T-helper 1 cell treated with Interleukin-12 subunit alpha and Interleukin-12 subunit beta and Interleukin-4 antibody, amounts not matched to agents 30 μg/mL and 1 μg/mL, for 36 hours (primary cell): ENCODE data around the gene PPP2R5B.
A peak's percentile ranks its signal among the peaks of the same experiment; 100 is the strongest.

Source experiments
- H3K27ac Mint-ChIP-seq: one replicate; pipeline ENCODE4 v1.8.0; 2021; ENCODE audit warnings: mild to moderate bottlenecking, mixed read lengths
- H3K27me3 Mint-ChIP-seq: one replicate; pipeline ENCODE4 v1.8.0; 2021; ENCODE audit warnings: low read depth, mixed read lengths
- H3K36me3 Mint-ChIP-seq: one replicate; pipeline ENCODE4 v1.8.0; 2021; ENCODE audit warnings: low read depth, mixed read lengths
- H3K4me1 Mint-ChIP-seq: one replicate; pipeline ENCODE4 v1.8.0; 2021; ENCODE audit warnings: low read depth, mixed read lengths
- H3K4me3 Mint-ChIP-seq: one replicate; pipeline ENCODE4 v1.8.0; 2021; ENCODE audit warnings: mild to moderate bottlenecking, moderate library complexity, mixed read lengths
- H3K9me3 Mint-ChIP-seq: one replicate; pipeline ENCODE4 v1.8.0; 2021; ENCODE audit warnings: mixed read lengths

The PPP2R5B gene

GRCh38 chr11:64923944-64924909, at the start of gene PPP2R5B:
Gene PPP2R5B, plus strand, starts transcription at chr11:64924689. Its CDS starts 1,046 bp downstream, at chr11:64925735.
- H3K36me3 Mint-ChIP-seq, result peaks cover 7% of the 10 kb centered on the region
- H3K27me3 Mint-ChIP-seq, result no peaks in the 10 kb centered on the region
- H3K9me3 Mint-ChIP-seq, result no peaks in the 10 kb centered on the region
- peak within 1 kb of the TSS; percentile 100 for H3K27ac Mint-ChIP-seq
- peak within 1 kb of the TSS; percentile 97 for H3K4me3 Mint-ChIP-seq
- H3K4me1 Mint-ChIP-seq, result peaks cover 17% of the 10 kb centered on the region

GRCh38 chr11:64875369-64876228, 48.9 kb upstream of the PPP2R5B start:
- Mint-ChIP-seq H3K4me1 (peaks cover 72% of the 10 kb centered on the region), H3K27me3 (no peaks in the 10 kb centered on the region), H3K27ac (peak overlapping the region; percentile 73), H3K4me3 (peak overlapping the region; percentile 98), H3K36me3 (peaks cover 37% of the 10 kb centered on the region), H3K9me3 (no peaks in the 10 kb centered on the region)

- Mint-ChIP-seq H3K27ac (peak overlapping the region; percentile 76), H3K4me1 (peaks cover 76% of the 10 kb centered on the region), H3K36me3 (peaks cover 36% of the 10 kb centered on the region), H3K27me3 (no peaks in the 10 kb centered on the region), H3K9me3 (no peaks in the 10 kb centered on the region), H3K4me3 (peak overlapping the region; percentile 98)
These were observed 48.2 kb upstream of the PPP2R5B start for GRCh38 chr11:64876229-64876750.

GRCh38 chr11:64876835-64877341, 47.6 kb upstream of the PPP2R5B start:
- H3K4me1 Mint-ChIP-seq, result peaks cover 70% of the 10 kb centered on the region
- H3K27ac Mint-ChIP-seq, result peak overlapping the region; percentile 76
- H3K4me3 Mint-ChIP-seq, result peak overlapping the region; percentile 98
- no peaks in the 10 kb centered on the region for H3K27me3 Mint-ChIP-seq
- H3K9me3 Mint-ChIP-seq, result no peaks in the 10 kb centered on the region
- peaks cover 32% of the 10 kb centered on the region for H3K36me3 Mint-ChIP-seq

- Mint-ChIP-seq H3K9me3 (no peaks in the 10 kb centered on the region), H3K27ac (peak overlapping the region; percentile 76), H3K4me3 (peak overlapping the region; percentile 98), H3K27me3 (no peaks in the 10 kb centered on the region), H3K4me1 (peaks cover 66% of the 10 kb centered on the region), H3K36me3 (peaks cover 32% of the 10 kb centered on the region)
These were observed 46.9 kb upstream of the PPP2R5B start for GRCh38 chr11:64877390-64878222.

GRCh38 chr11:64878223-64878493, 46.3 kb upstream of the PPP2R5B start:
- Mint-ChIP-seq H3K4me1 (peaks cover 60% of the 10 kb centered on the region), H3K36me3 (peaks cover 26% of the 10 kb centered on the region), H3K9me3 (no peaks in the 10 kb centered on the region), H3K27me3 (no peaks in the 10 kb centered on the region), H3K27ac (peak overlapping the region; percentile 76), H3K4me3 (peak overlapping the region; percentile 98)

- Mint-ChIP-seq H3K4me3 (peak within 1 kb of the TSS; percentile 98), H3K9me3 (no peaks in the 10 kb centered on the region), H3K4me1 (peaks cover 57% of the 10 kb centered on the region), H3K27me3 (no peaks in the 10 kb centered on the region), H3K27ac (peak within 1 kb of the TSS; percentile 90), H3K36me3 (peaks cover 24% of the 10 kb centered on the region)
These were observed 45.8 kb upstream of the PPP2R5B start, which contains the start of gene EHD1 for GRCh38 chr11:64878494-64879243. Gene EHD1, minus strand, starts transcription at chr11:64878621. Its CDS starts 157 bp downstream, at chr11:64878464.

GRCh38 chr11:64879244-64879900, 45.1 kb upstream of the PPP2R5B start:
- Mint-ChIP-seq H3K9me3 (no peaks in the 10 kb centered on the region), H3K27me3 (no peaks in the 10 kb centered on the region), H3K36me3 (peaks cover 22% of the 10 kb centered on the region), H3K27ac (peak overlapping the region; percentile 90), H3K4me1 (peaks cover 54% of the 10 kb centered on the region), H3K4me3 (peak overlapping the region; percentile 88)

GRCh38 chr11:64880240-64881001, 44.1 kb upstream of the PPP2R5B start:
- H3K9me3 Mint-ChIP-seq, result no peaks in the 10 kb centered on the region

GRCh38 chr11:64881476-64881875, 43.0 kb upstream of the PPP2R5B start:
- Mint-ChIP-seq H3K27ac (no peak overlapping the region), H3K27me3 (no peaks in the 10 kb centered on the region), H3K4me3 (peak overlapping the region; percentile 88), H3K9me3 (no peaks in the 10 kb centered on the region), H3K36me3 (peaks cover 6% of the 10 kb centered on the region), H3K4me1 (peaks cover 46% of the 10 kb centered on the region)

More at GRCh38 chr11:64880240-64881001, 44.1 kb upstream of the PPP2R5B start:
- Mint-ChIP-seq H3K36me3 (peaks cover 15% of the 10 kb centered on the region), H3K27ac (peak overlapping the region; percentile 90), H3K4me1 (peaks cover 49% of the 10 kb centered on the region), H3K27me3 (no peaks in the 10 kb centered on the region), H3K4me3 (peak overlapping the region; percentile 88)

- H3K36me3 Mint-ChIP-seq, result no peaks in the 10 kb centered on the region
- no peak overlapping the region for H3K27ac Mint-ChIP-seq
- peaks cover 39% of the 10 kb centered on the region for H3K4me1 Mint-ChIP-seq
- no peaks in the 10 kb centered on the region for H3K9me3 Mint-ChIP-seq
- no peaks in the 10 kb centered on the region for H3K27me3 Mint-ChIP-seq
- H3K4me3 Mint-ChIP-seq, result no peak overlapping the region
These were observed 42.2 kb upstream of the PPP2R5B start for GRCh38 chr11:64882243-64882642.

- Mint-ChIP-seq H3K27ac (no peak overlapping the region), H3K36me3 (no peaks in the 10 kb centered on the region), H3K4me3 (no peak overlapping the region), H3K27me3 (no peaks in the 10 kb centered on the region), H3K4me1 (peaks cover 43% of the 10 kb centered on the region), H3K9me3 (no peaks in the 10 kb centered on the region)
These were observed 40.9 kb upstream of the PPP2R5B start for GRCh38 chr11:64883575-64883974.
